GM18499 (cell line): Measurements from ENCODE around the gene ZNF664.

Experiments
- ATAC-seq: cut with Tn5 transposase; IDR thresholded peaks from one replicate; pipeline ENCODE4 v1.9.1; 2021; ENCODE audit warnings: moderate number of reproducible peaks; ENCODE audit not compliant: insufficient read depth, unreplicated experiment

The ZNF664 gene

DNA sequence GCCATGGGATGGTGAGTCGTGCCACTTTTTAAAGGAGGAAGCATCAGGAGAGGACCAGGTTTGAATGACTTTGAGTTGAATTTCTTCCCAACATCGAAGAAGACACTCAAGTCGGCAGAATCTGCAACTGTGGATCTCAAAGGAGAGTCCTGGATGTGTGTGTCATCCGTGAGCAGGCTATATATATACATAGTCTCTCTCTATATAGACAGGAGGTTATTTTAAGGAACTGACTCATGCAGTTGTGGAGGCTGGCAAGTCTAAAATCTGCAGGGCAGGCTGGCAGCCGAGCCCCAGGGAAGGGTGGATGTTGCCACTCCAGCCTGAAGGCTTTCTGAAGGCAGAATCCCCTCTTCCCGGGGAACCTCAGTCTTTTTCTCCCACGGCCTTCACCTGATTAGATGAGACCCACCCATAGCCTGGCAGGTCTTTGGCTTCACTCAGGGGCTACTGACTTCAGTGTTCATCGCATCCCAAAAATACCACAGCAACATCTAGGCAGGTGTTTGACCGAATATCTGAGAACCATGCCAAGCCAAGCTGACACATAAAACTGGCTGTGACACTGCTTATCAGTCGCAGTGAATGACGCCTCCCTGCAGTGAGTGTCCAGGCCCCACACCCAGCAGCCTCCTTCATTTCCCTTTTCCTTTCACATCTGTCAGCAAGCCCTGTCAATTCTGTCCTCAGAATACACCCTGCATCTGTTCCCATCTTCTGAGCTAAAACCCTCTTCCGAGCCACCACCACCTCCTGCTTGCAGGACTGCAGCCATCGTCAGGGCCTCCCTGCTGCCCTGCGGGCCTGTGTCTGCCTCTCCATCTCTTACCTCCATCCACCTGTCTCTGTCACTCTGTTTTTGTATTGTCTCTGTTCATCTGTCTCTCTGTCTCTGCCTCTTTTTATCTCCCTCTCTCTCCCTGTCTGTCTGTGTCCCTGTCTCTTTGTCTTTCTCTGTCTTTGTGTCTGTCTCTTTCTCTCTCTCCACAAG lies 54.0 kb downstream of the ZNF664 start:
- no peak for ATAC-seq

DNA sequence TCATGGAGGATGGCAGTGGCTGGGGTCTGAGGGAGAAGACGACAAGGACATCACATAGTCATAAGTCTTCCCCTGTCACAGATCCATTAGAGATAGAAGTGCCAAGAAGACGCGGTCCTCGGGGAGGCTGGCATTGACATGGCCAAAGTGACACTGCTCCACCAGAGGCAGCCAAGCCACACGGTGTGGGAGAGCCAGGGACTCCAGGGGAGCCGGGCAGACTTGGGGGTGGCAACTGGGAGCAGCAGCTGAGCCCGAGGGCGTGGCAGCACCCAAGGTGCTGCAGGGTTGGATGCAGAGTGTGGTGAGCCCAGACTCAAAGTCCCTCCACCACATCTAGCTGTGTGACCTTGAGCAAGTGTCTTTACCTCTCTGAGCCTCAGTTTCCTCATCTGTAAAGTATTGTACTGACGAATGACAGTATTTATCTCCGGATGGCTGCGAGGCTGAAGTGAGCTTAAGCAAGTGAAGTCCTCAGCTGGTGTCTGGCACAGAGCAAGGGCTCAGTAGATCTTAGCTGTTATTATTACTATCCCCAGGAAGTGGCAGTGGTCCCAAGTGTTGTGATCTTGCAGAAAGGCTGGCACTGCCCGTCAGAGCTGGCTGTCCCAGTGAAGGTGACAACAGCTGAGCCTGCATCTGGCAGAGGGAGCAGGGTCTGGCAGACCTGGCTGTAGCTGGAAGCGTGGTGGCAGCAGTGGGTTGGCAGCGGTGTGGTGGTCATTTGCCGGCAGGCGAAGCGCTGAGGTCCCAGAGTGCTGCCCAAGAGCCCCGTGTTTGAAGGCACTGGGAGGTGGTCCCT lies 54.9 kb downstream of the ZNF664 start:
- no peak for ATAC-seq

DNA sequence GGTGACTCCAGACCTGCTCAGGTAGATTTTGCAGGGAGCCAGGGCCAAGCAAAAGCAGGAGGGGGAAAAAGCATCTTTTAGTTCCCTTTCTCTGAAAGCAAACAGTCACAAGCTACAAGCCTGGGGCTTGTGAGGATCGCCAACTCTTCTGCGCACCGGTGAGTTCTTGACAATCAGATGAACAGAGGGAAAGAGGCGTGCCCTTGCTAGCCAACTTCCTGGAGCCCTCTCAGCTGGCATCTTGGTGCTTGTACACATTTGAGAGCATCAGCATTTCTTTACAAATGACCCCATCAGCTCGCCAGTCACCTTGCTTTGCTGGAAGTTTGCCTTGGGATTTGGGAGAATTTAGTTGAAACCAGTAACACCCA lies 55.5 kb downstream of the ZNF664 start:
- no peak for ATAC-seq

DNA sequence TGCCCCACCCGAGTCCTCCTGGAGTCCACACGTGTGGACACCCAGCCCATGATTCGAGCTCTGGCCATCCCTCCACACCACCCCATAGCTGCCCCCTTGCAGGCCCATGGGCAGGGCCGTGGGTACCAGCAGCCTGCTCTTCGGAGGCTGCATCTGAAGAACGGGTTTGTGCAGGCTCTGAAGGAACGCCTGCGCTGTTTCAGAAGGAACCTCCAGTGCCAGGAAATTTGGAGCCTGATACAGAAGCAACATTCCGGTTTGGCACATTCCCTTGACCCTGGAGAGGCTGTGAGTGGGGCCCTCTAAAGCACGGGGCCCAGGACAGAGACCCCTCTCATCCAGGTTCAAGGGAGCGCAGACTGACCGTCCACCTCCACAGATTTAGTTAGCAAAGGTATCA lies 57.0 kb downstream of the ZNF664 start:
- ATAC-seq = no peak

- ATAC-seq = no peak
These were observed 57.5 kb downstream of the ZNF664 start for GRCh38 chr12:124030510-124030909.

GRCh38 chr12:124031058-124031457 lies 58.0 kb downstream of the ZNF664 start:
- no peak for ATAC-seq

GRCh38 chr12:124032265-124032886 lies 59.4 kb downstream of the ZNF664 start:
- ATAC-seq = no peak

- ATAC-seq = no peak
These were observed 60.8 kb downstream of the ZNF664 start for GRCh38 chr12:124033859-124034258.

GRCh38 chr12:124034297-124034696 lies 61.3 kb downstream of the ZNF664 start:
- ATAC-seq = no peak

DNA sequence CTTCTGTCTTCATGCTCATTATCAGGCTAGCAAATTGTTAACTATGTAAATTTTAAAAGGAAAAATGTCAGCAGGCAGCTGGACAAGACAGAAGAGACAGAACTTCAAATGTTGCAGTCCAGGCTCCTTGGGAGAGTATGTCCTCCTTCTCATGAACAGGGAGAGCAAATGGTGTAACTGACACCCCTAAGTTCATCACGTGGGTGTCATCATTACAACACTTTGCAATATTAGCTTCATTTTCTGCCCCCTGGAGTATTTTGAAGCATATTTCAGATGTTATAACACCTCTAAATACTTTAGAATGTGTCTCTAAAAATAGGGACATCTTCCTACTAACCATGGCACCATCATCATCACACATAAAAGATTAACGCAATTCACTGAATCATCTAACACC lies 62.1 kb downstream of the ZNF664 start:
- no peak for ATAC-seq

- no peak for ATAC-seq
These were observed 63.2 kb downstream of the ZNF664 start for GRCh38 chr12:124036171-124036598.

DNA sequence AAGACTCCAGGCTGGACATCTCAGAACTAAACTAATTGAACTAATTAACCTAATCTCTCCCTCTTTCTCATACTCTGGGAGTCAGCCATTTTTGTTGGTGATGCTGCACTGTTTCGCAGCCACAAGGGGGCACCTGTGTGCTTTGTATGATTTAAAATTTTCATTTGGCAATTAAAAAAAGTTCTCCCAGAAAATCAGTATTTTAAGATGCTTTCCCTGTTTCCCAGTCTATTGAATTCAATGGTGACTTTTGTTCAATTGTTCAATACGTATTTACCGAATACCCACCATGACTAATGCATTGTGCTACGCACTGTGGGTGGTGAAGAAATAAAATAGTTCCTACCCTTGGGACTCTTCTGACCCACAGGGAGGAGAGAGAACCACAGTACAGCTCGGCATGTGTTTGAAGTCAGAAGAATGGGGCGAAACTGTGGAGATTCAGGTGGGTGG lies 63.7 kb downstream of the ZNF664 start:
- ATAC-seq = no peak

GRCh38 chr12:124037331-124037730 lies 64.3 kb downstream of the ZNF664 start:
- no peak for ATAC-seq

DNA sequence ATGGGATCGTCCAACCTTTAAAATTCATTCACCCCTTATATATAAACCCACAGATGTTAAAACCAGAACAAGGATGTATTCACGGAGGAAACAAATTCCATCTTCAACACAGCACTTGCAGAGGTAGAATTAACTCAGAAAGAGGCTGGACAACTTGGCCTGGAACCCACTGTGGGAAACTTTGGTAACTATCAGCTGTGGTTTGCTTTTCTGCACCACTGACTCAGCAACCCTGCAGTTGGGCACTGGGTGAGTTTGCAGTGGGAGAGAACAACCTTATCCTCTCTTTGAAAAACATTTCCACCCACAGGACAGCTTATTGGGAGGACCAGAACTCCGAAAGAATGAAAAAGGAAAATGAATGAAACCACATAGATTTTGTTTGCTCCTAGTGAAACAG lies 66.3 kb downstream of the ZNF664 start:
- ATAC-seq = no peak

DNA sequence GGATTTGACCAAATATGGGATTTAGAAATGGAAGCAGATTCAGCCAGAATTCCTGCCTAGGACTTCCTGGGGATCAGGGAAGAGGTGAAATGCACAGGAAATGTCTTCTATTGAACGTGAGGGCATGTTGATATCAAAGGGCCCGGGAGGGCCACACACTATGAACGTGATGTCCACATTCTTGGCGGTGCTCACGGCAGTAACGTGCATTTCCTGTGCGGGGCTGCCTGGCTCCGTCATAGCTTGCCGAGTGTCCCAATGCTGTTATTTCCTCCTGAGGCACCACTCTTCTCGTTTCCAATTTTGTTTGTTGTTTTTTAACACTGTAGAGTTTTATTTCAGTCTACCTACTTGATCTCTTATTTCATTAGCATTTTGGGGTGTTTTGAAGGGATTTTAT lies 67.3 kb downstream of the ZNF664 start:
- ATAC-seq = no peak

DNA sequence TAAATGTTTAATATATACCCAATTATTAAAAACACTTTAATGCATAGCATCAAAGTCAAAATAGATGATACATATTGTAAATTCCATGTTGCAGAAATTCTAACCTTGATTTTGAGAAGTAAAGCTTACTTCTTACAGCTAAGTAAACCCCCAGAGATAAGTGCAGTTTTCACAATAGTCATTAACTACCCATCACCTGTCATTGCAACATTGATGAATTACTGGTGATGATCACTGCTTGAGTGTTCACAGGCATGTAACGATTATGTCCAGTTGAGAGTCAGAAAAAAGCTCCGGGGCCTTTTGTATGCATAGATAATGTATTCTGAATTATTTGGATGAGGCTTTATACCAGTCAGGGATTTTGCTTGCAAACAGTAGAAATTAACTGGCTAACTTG lies 67.7 kb downstream of the ZNF664 start:
- ATAC-seq = no peak

DNA sequence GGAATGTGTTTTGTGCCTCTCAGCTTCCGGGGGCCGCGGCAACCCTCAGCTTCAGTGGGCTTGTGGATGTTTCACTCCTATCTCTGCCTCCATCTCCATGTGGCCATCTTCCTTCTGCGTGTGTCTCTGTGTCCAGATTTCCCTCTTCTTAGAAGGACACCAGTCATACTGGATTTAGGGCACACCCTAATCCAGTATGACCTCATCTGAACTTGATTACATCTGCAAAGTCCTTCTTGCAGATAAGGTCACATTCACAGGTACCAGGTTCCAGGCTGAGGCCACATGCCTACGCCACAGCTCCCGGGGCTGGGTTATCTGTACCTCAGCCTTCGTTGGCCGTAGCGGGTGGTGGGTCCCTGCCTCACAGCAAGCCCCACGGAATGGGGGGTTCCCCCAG lies 68.9 kb downstream of the ZNF664 start:
- ATAC-seq = no peak

- no peak for ATAC-seq
These were observed 71.0 kb downstream of the ZNF664 start for GRCh38 chr12:124044021-124044420.

GRCh38 chr12:124044809-124045321 lies 71.8 kb downstream of the ZNF664 start:
- ATAC-seq = no peak

DNA sequence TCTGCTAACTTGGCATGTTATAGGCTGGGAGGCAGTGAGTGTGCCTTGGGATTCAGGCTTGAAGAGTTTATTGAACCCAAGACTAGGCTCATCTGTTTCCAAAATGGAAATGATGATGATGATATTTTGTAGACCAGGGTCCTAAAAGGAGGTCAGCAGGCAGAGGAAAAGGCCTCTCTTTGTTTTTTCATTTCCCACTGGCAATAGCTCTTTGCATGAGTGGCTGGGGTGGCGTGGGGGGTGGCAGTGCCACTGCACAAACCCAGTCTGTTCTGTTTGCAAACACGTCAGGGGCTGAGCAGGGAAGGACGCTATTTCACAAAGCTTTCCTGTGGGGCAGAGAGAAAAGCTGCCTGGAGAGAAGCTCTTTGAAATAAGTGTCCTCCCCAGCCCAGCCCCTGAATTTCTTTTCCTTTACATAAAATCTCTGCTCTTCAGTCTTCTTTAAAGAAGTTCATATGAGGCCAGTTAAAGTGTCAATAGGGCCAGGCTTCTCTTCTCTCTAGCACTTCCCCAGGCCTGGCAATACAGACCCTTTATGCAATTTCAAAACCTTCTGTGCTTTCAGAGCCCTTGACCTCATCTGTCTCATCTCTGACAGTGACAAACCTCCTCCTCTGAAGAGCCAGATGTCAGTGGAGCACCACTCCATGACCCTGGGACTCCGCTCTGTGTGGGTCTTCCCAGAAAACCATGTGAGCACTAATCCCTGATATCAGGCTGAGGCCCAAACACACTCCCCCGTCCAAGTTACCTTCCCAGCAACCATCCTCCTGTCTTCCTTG lies 72.8 kb downstream of the ZNF664 start:
- ATAC-seq = no peak
